ENCODE results near the gene MMP24.
"Not testable (repeated sequence)": the region's sequence is repeated elsewhere in the genome, so short reads cannot be mapped to it uniquely, and the experiment has no call there.

The MMP24 gene

GRCh38 chr20:35260426-35260825, 33.9 kb downstream of the MMP24 start:
- FAIRE-seq: no peak

GRCh38 chr20:35262321-35262720, 35.8 kb downstream of the MMP24 start:
- not testable (repeated sequence) for FAIRE-seq

GRCh38 chr20:35262731-35263531, 36.4 kb downstream of the MMP24 start:
- FAIRE-seq: not testable (repeated sequence)

GRCh38 chr20:35263532-35264341, 37.2 kb downstream of the MMP24 start:
- no peak for FAIRE-seq

- FAIRE-seq: no peak
Observed at GRCh38 chr20:35264755-35265154, 38.3 kb downstream of the MMP24 start.

GRCh38 chr20:35267092-35267491, 40.6 kb downstream of the MMP24 start:
- FAIRE-seq: no peak

- no peak for FAIRE-seq
Observed at GRCh38 chr20:35269055-35269781, 42.7 kb downstream of the MMP24 start.

GRCh38 chr20:35270021-35270902, 43.8 kb downstream of the MMP24 start:
- FAIRE-seq: no peak

- FAIRE-seq: no peak
Observed at GRCh38 chr20:35271073-35271882, 44.8 kb downstream of the MMP24 start.

GRCh38 chr20:35271904-35272303, 45.4 kb downstream of the MMP24 start:
- no peak for FAIRE-seq

- no peak for FAIRE-seq
Observed at GRCh38 chr20:35273449-35274171, 47.1 kb downstream of the MMP24 start.

- no peak for FAIRE-seq
Observed at GRCh38 chr20:35274172-35275092, 47.9 kb downstream of the MMP24 start.

- no peak for FAIRE-seq
Observed at GRCh38 chr20:35275741-35276251, 49.3 kb downstream of the MMP24 start.

GRCh38 chr20:35276408-35276807, 49.9 kb downstream of the MMP24 start:
- no peak for FAIRE-seq

- FAIRE-seq: no peak
Observed at GRCh38 chr20:35277127-35277526, 50.6 kb downstream of the MMP24 start.

- FAIRE-seq: no peak
Observed at GRCh38 chr20:35277531-35278395, 51.3 kb downstream of the MMP24 start, which contains the start of gene MMP24OS. Gene MMP24OS, minus strand, starts transcription at chr20:35278122. Its CDS starts 193 bp downstream, at chr20:35277929.

- FAIRE-seq: no peak
Observed at GRCh38 chr20:35279040-35279439, 52.5 kb downstream of the MMP24 start.
